GM13976 (cell line): ENCODE results near the gene ZNF25.

Experiments
- DNase-seq: peaks from one replicate; pipeline ENCODE4 v3.0.0; 2012; ENCODE audit warnings: low spot score
- CTCF ChIP-seq: IDR thresholded peaks from 2 replicates; pipeline ENCODE4 v1.5.1; 2012; ENCODE audit warnings: borderline replicate concordance, mild to moderate bottlenecking; ENCODE audit not compliant: insufficient read depth; ENCODE audit errors: extremely low read depth, missing control alignments, control extremely low read depth
- in situ Hi-C: fragments of 300-500 bp; cut with MboI; formaldehyde crosslinking; loops from one replicate; pipeline ENCODE4 v1.12.0; 2022; ENCODE audit warnings: low sequenced_read_pairs, mixed read lengths, inconsistent platforms; ENCODE audit not compliant: unreplicated experiment

ZNF25 gene

GRCh38 chr10:37972396-37972795 lies 4.1 kb downstream of the ZNF25 start:
- no peak for TF ChIP-seq CTCF
- in situ Hi-C loops = no loop called here
- DNase-seq = no peak

GRCh38 chr10:37965006-37965405 lies 11.4 kb downstream of the ZNF25 start:
- TF ChIP-seq CTCF = no peak
- in situ Hi-C loops = no loop called here
- no peak for DNase-seq

GRCh38 chr10:37960591-37961137 lies 15.8 kb downstream of the ZNF25 start:
- in situ Hi-C loops = no loop called here
- no peak for TF ChIP-seq CTCF
- DNase-seq = no peak

- no peak for DNase-seq
- in situ Hi-C loops = no loop called here
These were observed 18.6 kb downstream of the ZNF25 start for GRCh38 chr10:37957841-37958240.

GRCh38 chr10:37952926-37953325 lies 23.5 kb downstream of the ZNF25 start:
- no peak for TF ChIP-seq CTCF
- in situ Hi-C loops = no loop called here
- no peak for DNase-seq

More at GRCh38 chr10:37957841-37958240, 18.6 kb downstream of the ZNF25 start:
- no peak for TF ChIP-seq CTCF

- in situ Hi-C loops = no loop called here
- TF ChIP-seq CTCF = no peak
- no peak for DNase-seq
These were observed 24.2 kb downstream of the ZNF25 start for GRCh38 chr10:37952043-37952755.
